H9 (cell line): Measurements from ENCODE around the gene BPIFB1. TPM values are rescaled to one million over a fixed set of nuclear protein-coding genes. Genes with fewer than 3 reads are reported as not detected.

Experiments
- DNase-seq: peaks from one replicate; pipeline ENCODE4 v3.0.0-alpha.2; 2017
- H2AFZ ChIP-seq: one replicate; pipeline ENCODE4 v1.6.1; 2013; ENCODE audit warnings: mild to moderate bottlenecking, low read length, control low read depth, moderate library complexity
- H2AK5ac ChIP-seq: 2 replicates; pipeline ENCODE4 v1.6.1; 2013; ENCODE audit warnings: low read length, control low read depth, mixed read lengths; ENCODE audit not compliant: insufficient read length
- H2BK120ac ChIP-seq: one replicate; pipeline ENCODE4 v1.6.1; 2013; ENCODE audit warnings: low read depth, mild to moderate bottlenecking, low read length, control low read depth, inconsistent platforms; ENCODE audit not compliant: poor library complexity, severe bottlenecking
- H2BK12ac ChIP-seq: 2 replicates; pipeline ENCODE4 v1.6.1; 2013; ENCODE audit warnings: low read length, control low read depth, mixed read lengths, low read depth; ENCODE audit not compliant: insufficient read length
- H2BK15ac ChIP-seq: 2 replicates; pipeline ENCODE4 v1.6.1; 2013; ENCODE audit warnings: low read depth, low read length, control low read depth
- H2BK20ac ChIP-seq: one replicate; pipeline ENCODE4 v1.6.1; 2013; ENCODE audit warnings: low read depth, mild to moderate bottlenecking, low read length, control low read depth, inconsistent platforms; ENCODE audit not compliant: poor library complexity, severe bottlenecking
- H2BK5ac ChIP-seq: 2 replicates; pipeline ENCODE4 v1.6.1; 2013; ENCODE audit warnings: low read length, control low read depth, mixed read lengths; ENCODE audit not compliant: insufficient read length
- H3K14ac ChIP-seq: 2 replicates; pipeline ENCODE4 v1.6.1; 2013; ENCODE audit warnings: low read length, control low read depth; ENCODE audit not compliant: insufficient read depth
- H3K18ac ChIP-seq: 2 replicates; pipeline ENCODE4 v1.6.1; 2013; ENCODE audit warnings: low read depth, mild to moderate bottlenecking, mixed read lengths, low read length, control low read depth; ENCODE audit not compliant: insufficient read length
- H3K23ac ChIP-seq: 2 replicates; pipeline ENCODE4 v1.6.1; 2013; ENCODE audit warnings: low read length, control low read depth, mixed read lengths, low read depth; ENCODE audit not compliant: insufficient read length
- H3K23me2 ChIP-seq: 2 replicates; pipeline ENCODE4 v1.6.1; 2013; ENCODE audit warnings: low read depth, mild to moderate bottlenecking, mixed read lengths, low read length, control low read depth; ENCODE audit not compliant: insufficient read length, poor library complexity, severe bottlenecking
- H3K27ac ChIP-seq: 2 replicates; pipeline ENCODE4 v1.5.1; 2013; ENCODE audit warnings: low read length, control low read depth, mixed read lengths, low read depth; ENCODE audit not compliant: insufficient read length
- H3K27me3 ChIP-seq: 2 replicates; pipeline ENCODE4 v1.6.1; 2013; ENCODE audit warnings: low read length, control low read depth, inconsistent platforms; ENCODE audit not compliant: insufficient read depth
- H3K4ac ChIP-seq: 2 replicates; pipeline ENCODE4 v1.6.1; 2013; ENCODE audit warnings: low read depth, mild to moderate bottlenecking, control low read depth, inconsistent platforms, low read length, moderate library complexity
- H3K4me1 ChIP-seq: 2 replicates; pipeline ENCODE4 v1.6.1; 2013; ENCODE audit warnings: low read length, control low read depth, inconsistent platforms; ENCODE audit not compliant: insufficient read depth
- H3K4me2 ChIP-seq: 2 replicates; pipeline ENCODE4 v1.6.1; 2013; ENCODE audit warnings: low read length, control low read depth, mixed read lengths; ENCODE audit not compliant: insufficient read length, insufficient read depth
- H3K56ac ChIP-seq: 2 replicates; pipeline ENCODE4 v1.6.1; 2013; ENCODE audit warnings: low read depth, mild to moderate bottlenecking, mixed read lengths, low read length, control low read depth; ENCODE audit not compliant: insufficient read length
- H3K79me1 ChIP-seq: 2 replicates; pipeline ENCODE4 v1.6.1; 2013; ENCODE audit warnings: low read depth, mild to moderate bottlenecking, moderate library complexity, low read length, control low read depth, inconsistent platforms; ENCODE audit not compliant: insufficient read depth, poor library complexity, severe bottlenecking
- H3K79me2 ChIP-seq: 2 replicates; pipeline ENCODE4 v1.6.1; 2013; ENCODE audit warnings: low read length, control low read depth, inconsistent platforms; ENCODE audit not compliant: insufficient read depth
- H3K9ac ChIP-seq: 2 replicates; pipeline ENCODE4 v1.6.1; 2013; ENCODE audit warnings: low read length, control low read depth, mixed read lengths; ENCODE audit not compliant: insufficient read length; ENCODE audit errors: extremely low read depth
- H3K9me3 ChIP-seq: one replicate; pipeline ENCODE4 v1.6.1; 2013; ENCODE audit warnings: low read depth, low read length, inconsistent platforms; ENCODE audit not compliant: control insufficient read depth
- H3T11ph ChIP-seq: one replicate; pipeline ENCODE4 v1.6.1; 2013; ENCODE audit warnings: mild to moderate bottlenecking, low read length, control low read depth, inconsistent platforms
- H4K20me1 ChIP-seq: one replicate; pipeline ENCODE4 v1.6.1; 2013; ENCODE audit not compliant: control insufficient read depth, insufficient read length, insufficient read depth
- H4K5ac ChIP-seq: 2 replicates; pipeline ENCODE4 v1.6.1; 2013; ENCODE audit warnings: low read depth, mild to moderate bottlenecking, mixed read lengths, low read length, control low read depth; ENCODE audit not compliant: insufficient read length
- H4K8ac ChIP-seq: replicated peaks from 2 replicates; pipeline ENCODE4 v1.6.1; 2013; ENCODE audit warnings: low read length, control low read depth, mixed read lengths, low read depth; ENCODE audit not compliant: insufficient read length
- H4K91ac ChIP-seq: 2 replicates; pipeline ENCODE4 v1.6.1; 2013; ENCODE audit warnings: low read depth, mild to moderate bottlenecking, moderate library complexity, mixed read lengths, low read length, control low read depth; ENCODE audit not compliant: insufficient read length
- H3K27ac Mint-ChIP-seq, 3 experiments: 2 replicates in 2 of 3; 3 replicates in 1 of 3; pipeline ENCODE4 v1.8.0; 2020 to 2021; ENCODE audit warnings: mixed read lengths in 3 of 3, mild to moderate bottlenecking in 1 of 3, moderate library complexity in 1 of 3
- H3K27me3 Mint-ChIP-seq: 2 replicates; pipeline ENCODE4 v1.8.0; 2021; ENCODE audit warnings: low read depth, mild to moderate bottlenecking, moderate library complexity, mixed read lengths
- H3K36me3 Mint-ChIP-seq, 3 experiments: 2 replicates in 2 of 3; 3 replicates in 1 of 3; pipeline ENCODE4 v1.8.0; 2020 to 2021; ENCODE audit warnings: low read depth in 3 of 3, mixed read lengths in 3 of 3; ENCODE audit not compliant: insufficient read depth in 1 of 3
- H3K4me1 Mint-ChIP-seq, 2 experiments: 2 replicates each; pipeline ENCODE4 v1.8.0; 2020; ENCODE audit warnings: mixed read lengths in 2 of 2
- H3K4me3 Mint-ChIP-seq, 2 experiments: 2 replicates in 1 of 2; 3 replicates in 1 of 2; pipeline ENCODE4 v1.8.0; 2020 to 2021; ENCODE audit warnings: mild to moderate bottlenecking in 2 of 2, mixed read lengths in 2 of 2, moderate library complexity in 1 of 2
- H3K9me3 Mint-ChIP-seq, 2 experiments: 2 replicates in 1 of 2; 3 replicates in 1 of 2; pipeline ENCODE4 v1.8.0; 2020; ENCODE audit warnings: mild to moderate bottlenecking in 2 of 2, mixed read lengths in 2 of 2, moderate library complexity in 1 of 2
- WGBS: extraction: QIAGEN DNeasy Blood & Tissue Kit; methylation state at CpG from one replicate; pipeline ENCODE4 v1.1.7; 2013; ENCODE audit warnings: missing lambda C conversion rate, low lambda C conversion rate, mixed read lengths; ENCODE audit not compliant: insufficient read length; ENCODE audit errors: extremely low coverage; 5-methylcytosine and 5-hydroxymethylcytosine counted together
- total RNA-seq: library from RNA; stranded (reverse); gene quantifications from 2 replicates; pipeline ENCODE4 v1.2.1, GENCODE V29; 2021
- TF ChIP-seq, protein P1 (sequence below): fragments of 200-600 bp; sonication (generic); conservative IDR thresholded peaks from 3 replicates; pipeline ENCODE4 v1.8.0; 2021; ENCODE audit warnings: antibody characterized with exemption, mild to moderate bottlenecking

BPIFB1 gene
- total RNA-seq, 1 experiment from 2014 or later, result not detected

DNA sequence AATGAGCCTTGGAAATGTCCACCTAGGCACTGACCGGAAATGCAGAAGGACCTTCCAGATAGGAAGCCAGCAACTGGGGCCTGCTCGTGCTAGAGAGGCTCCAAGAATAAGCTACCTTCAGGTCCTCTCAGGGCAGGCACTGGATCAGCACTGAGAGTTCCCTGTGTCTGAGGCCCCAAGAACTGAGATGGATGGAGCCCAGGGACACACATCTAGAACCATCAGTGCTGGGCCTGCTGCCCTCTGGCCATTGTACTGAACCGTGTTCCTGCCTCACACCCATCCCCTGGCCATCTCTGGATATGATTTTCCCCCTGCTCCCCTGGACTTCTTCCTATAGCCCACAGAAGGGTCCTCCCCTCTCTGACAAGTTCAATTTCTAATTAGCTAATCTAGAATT, 36.9 kb upstream of the BPIFB1 start:
- Histone ChIP-seq H3K9ac (no peak overlapping the region), H4K8ac (no peak overlapping the region), H2BK15ac (no peak overlapping the region), H4K5ac (no peak overlapping the region), H2AFZ (no peak overlapping the region), H2AK5ac (no peak overlapping the region), H3K27me3 (no peaks in the 10 kb centered on the region), H3K79me2 (no peaks in the 10 kb centered on the region), H3K27ac (no peak overlapping the region), H3K4me2 (no peak overlapping the region), H3K9me3 (no peaks in the 10 kb centered on the region), H4K91ac (no peak overlapping the region), H3K4me1 (no peaks in the 10 kb centered on the region), H3K18ac (no peak overlapping the region), H3K79me1 (no peaks in the 10 kb centered on the region), H3K56ac (no peak overlapping the region), H2BK20ac (no peak overlapping the region), H2BK5ac (no peak overlapping the region), H3K4ac (no peak overlapping the region), H2BK12ac (no peak overlapping the region), H3K23ac (no peak overlapping the region), H3K23me2 (no peaks in the 10 kb centered on the region), H4K20me1 (no peaks in the 10 kb centered on the region), H3K14ac (no peak overlapping the region), H2BK120ac (no peak overlapping the region), H3T11ph (no peak overlapping the region)
- H3K4me1 Mint-ChIP-seq, result peaks cover 4% of the 10 kb centered on the region in 2 experiments; a peak in 3 of 4 replicates
- H3K36me3 Mint-ChIP-seq, result no peaks in the 10 kb centered on the region
- TF ChIP-seq, protein P1, sequence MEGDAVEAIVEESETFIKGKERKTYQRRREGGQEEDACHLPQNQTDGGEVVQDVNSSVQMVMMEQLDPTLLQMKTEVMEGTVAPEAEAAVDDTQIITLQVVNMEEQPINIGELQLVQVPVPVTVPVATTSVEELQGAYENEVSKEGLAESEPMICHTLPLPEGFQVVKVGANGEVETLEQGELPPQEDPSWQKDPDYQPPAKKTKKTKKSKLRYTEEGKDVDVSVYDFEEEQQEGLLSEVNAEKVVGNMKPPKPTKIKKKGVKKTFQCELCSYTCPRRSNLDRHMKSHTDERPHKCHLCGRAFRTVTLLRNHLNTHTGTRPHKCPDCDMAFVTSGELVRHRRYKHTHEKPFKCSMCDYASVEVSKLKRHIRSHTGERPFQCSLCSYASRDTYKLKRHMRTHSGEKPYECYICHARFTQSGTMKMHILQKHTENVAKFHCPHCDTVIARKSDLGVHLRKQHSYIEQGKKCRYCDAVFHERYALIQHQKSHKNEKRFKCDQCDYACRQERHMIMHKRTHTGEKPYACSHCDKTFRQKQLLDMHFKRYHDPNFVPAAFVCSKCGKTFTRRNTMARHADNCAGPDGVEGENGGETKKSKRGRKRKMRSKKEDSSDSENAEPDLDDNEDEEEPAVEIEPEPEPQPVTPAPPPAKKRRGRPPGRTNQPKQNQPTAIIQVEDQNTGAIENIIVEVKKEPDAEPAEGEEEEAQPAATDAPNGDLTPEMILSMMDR, result no peak
- H3K27me3 Mint-ChIP-seq, result peaks cover 18% of the 10 kb centered on the region
- no peak for DNase-seq
- no peak overlapping the region for H3K4me3 Mint-ChIP-seq
- no peaks in the 10 kb centered on the region for H3K9me3 Mint-ChIP-seq
- no CpG with 5 or more reads among the region's 3 CpGs for WGBS
- no peak overlapping the region for H3K27ac Mint-ChIP-seq
